GM21367 (cell line): ENCODE data around the gene LGALS7.

Experiments
- ATAC-seq: cut with Tn5 transposase; IDR thresholded peaks from one replicate; pipeline ENCODE4 v1.9.1; 2021; ENCODE audit not compliant: unreplicated experiment

Gene LGALS7

GRCh38 chr19:38728752-38729541 is 44.4 kb downstream of the LGALS7 start:
- no peak for ATAC-seq

- ATAC-seq: no peak
Measured at GRCh38 chr19:38727868-38728660, 45.3 kb downstream of the LGALS7 start.

- ATAC-seq: no peak
Measured at GRCh38 chr19:38727306-38727867, 45.9 kb downstream of the LGALS7 start.

- ATAC-seq: no peak
Measured at GRCh38 chr19:38726761-38727301, 46.5 kb downstream of the LGALS7 start.

GRCh38 chr19:38726284-38726673 is 47.0 kb downstream of the LGALS7 start:
- ATAC-seq: no peak

- ATAC-seq: no peak
Measured at GRCh38 chr19:38725469-38726283, 47.6 kb downstream of the LGALS7 start.

GRCh38 chr19:38723990-38724854 is 49.1 kb downstream of the LGALS7 start:
- no peak for ATAC-seq

GRCh38 chr19:38723606-38723965 is 49.7 kb downstream of the LGALS7 start:
- no peak for ATAC-seq

- no peak for ATAC-seq
Measured at GRCh38 chr19:38722947-38723605, 50.2 kb downstream of the LGALS7 start.

- ATAC-seq: no peak
Measured at GRCh38 chr19:38721979-38722773, 51.1 kb downstream of the LGALS7 start.

GRCh38 chr19:38721496-38721895 is 51.8 kb downstream of the LGALS7 start:
- no peak for ATAC-seq
